SK-N-SH (cell line): Measurements from ENCODE around the gene MYBPH. TPM values are rescaled to one million over a fixed set of nuclear protein-coding genes. Genes with fewer than 3 reads are reported as not detected.
A peak's percentile ranks its signal among the peaks of the same experiment; 100 is the strongest.

Experiments used
- EZH2phosphoT487 ChIP-seq: fragments of 200-600 bp; sonication (generic); IDR thresholded peaks from 2 replicates; pipeline ENCODE4 v1.6.1; 2017; ENCODE audit warnings: low read depth, mixed run types, mild to moderate bottlenecking, antibody characterized with exemption, moderate library complexity, borderline replicate concordance
- GABPA ChIP-seq: IDR thresholded peaks from 2 replicates; pipeline ENCODE4 v1.4.0; 2012; ENCODE audit warnings: low read depth, mild to moderate bottlenecking
- JUND ChIP-seq: IDR thresholded peaks from 2 replicates; pipeline ENCODE4 v1.4.0; 2012
- NFIC ChIP-seq: IDR thresholded peaks from 2 replicates; pipeline ENCODE4 v1.4.0; 2012; ENCODE audit warnings: borderline replicate concordance
- NRF1 ChIP-seq: IDR thresholded peaks from 2 replicates; pipeline ENCODE4 v1.6.1; 2012; ENCODE audit warnings: low read depth, mild to moderate bottlenecking, low read length
- RAD21 ChIP-seq: IDR thresholded peaks from 2 replicates; pipeline ENCODE4 v1.6.1; 2012; ENCODE audit warnings: mild to moderate bottlenecking, low read length
- RFX5 ChIP-seq: IDR thresholded peaks from 2 replicates; pipeline ENCODE4 v1.6.1; 2012; ENCODE audit warnings: mild to moderate bottlenecking, improper control_type of control experiment, low read length
- SMC3 ChIP-seq: IDR thresholded peaks from 2 replicates; pipeline ENCODE4 v1.6.1; 2012; ENCODE audit warnings: low read depth, low read length, improper control_type of control experiment
- TAF1 ChIP-seq: IDR thresholded peaks from 2 replicates; pipeline ENCODE4 v1.6.1; 2012; ENCODE audit warnings: low read depth, mild to moderate bottlenecking, low read length, moderate library complexity, borderline replicate concordance
- TEAD4 ChIP-seq: IDR thresholded peaks from 2 replicates; pipeline ENCODE4 v1.4.0; 2012; ENCODE audit warnings: mild to moderate bottlenecking, borderline replicate concordance; ENCODE audit not compliant: insufficient read depth
- polyA plus RNA-seq, 3 experiments: library from polyadenylated mRNA; depleted of rRNA; stranded (reverse); fragments of >200 nt; gene quantifications; 2 replicates each; pipeline ENCODE4 v1.2.3, GENCODE V29; 2012
- TF ChIP-seq, protein P1 (sequence below): IDR thresholded peaks from 2 replicates; pipeline ENCODE4 v1.6.1; 2012; ENCODE audit warnings: mild to moderate bottlenecking, low read depth, low read length, moderate library complexity
- TF ChIP-seq, protein P2 (sequence below): IDR thresholded peaks from 2 replicates; pipeline ENCODE4 v1.4.0; 2012; ENCODE audit warnings: low read depth
- TF ChIP-seq, protein P3 (sequence below): IDR thresholded peaks from 2 replicates; pipeline ENCODE4 v1.4.0; 2012; ENCODE audit warnings: low read depth, borderline replicate concordance
- TF ChIP-seq, protein P4 (sequence below): fragments of 150-350 bp; IDR thresholded peaks from 2 replicates; pipeline ENCODE4 v1.6.1; 2017; ENCODE audit warnings: antibody characterized with exemption, low read length, low read depth, borderline replicate concordance
- TF ChIP-seq, protein P5 (sequence below): fragments of 150-350 bp; IDR thresholded peaks from 2 replicates; pipeline ENCODE4 v1.6.1; 2016; ENCODE audit warnings: mild to moderate bottlenecking, low read depth, low read length

MYBPH gene
- polyA plus RNA-seq, 1 of the 3 experiments (the other 2 are of a cell fraction), result 0.12 TPM

DNA sequence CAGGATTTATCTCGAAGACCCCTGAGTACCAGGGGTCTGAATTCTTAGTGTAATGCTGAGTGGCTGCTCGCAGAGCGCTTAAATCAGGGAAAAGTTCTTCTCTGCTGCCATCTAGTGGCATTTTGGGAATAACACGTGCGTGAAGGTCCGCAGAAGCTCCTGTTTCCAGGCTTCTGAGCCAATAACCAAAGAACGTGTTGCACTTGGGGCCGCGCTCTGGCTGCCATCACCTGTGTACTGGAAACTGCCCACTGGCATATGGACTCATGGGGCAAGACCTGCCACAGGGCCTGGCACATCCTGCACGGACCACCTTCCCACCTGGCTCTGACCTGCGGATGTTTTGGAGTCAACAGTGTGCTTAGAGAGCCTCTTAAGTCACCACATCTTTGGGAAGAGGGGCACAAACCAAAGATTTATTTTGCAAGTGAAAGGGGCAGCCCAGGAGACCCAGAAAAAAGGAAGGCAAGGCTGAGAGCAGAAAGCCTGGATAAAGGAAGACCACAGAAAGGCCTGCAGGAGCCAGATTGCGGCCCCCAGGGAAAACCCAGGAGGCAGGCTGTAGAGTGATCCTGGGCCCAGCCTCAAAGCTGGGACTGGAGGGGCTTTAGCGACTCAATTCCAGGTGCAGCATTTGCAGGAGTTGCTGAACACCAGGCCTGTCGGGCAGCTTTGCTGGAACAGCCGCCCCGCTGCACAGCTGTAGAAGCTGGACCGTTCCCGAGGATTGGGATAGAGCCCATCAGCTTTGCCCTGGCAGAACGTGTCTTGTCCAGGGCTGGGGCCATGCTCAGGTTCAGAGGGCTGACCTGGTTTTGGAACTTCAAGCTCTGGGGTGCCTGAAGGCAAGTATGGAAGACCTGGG lies 40.9 kb upstream of the MYBPH start (continued):
- TF ChIP-seq, protein P1, sequence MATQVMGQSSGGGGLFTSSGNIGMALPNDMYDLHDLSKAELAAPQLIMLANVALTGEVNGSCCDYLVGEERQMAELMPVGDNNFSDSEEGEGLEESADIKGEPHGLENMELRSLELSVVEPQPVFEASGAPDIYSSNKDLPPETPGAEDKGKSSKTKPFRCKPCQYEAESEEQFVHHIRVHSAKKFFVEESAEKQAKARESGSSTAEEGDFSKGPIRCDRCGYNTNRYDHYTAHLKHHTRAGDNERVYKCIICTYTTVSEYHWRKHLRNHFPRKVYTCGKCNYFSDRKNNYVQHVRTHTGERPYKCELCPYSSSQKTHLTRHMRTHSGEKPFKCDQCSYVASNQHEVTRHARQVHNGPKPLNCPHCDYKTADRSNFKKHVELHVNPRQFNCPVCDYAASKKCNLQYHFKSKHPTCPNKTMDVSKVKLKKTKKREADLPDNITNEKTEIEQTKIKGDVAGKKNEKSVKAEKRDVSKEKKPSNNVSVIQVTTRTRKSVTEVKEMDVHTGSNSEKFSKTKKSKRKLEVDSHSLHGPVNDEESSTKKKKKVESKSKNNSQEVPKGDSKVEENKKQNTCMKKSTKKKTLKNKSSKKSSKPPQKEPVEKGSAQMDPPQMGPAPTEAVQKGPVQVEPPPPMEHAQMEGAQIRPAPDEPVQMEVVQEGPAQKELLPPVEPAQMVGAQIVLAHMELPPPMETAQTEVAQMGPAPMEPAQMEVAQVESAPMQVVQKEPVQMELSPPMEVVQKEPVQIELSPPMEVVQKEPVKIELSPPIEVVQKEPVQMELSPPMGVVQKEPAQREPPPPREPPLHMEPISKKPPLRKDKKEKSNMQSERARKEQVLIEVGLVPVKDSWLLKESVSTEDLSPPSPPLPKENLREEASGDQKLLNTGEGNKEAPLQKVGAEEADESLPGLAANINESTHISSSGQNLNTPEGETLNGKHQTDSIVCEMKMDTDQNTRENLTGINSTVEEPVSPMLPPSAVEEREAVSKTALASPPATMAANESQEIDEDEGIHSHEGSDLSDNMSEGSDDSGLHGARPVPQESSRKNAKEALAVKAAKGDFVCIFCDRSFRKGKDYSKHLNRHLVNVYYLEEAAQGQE, result no peak
- no peak for TF ChIP-seq NRF1
- no peak for TF ChIP-seq TEAD4
- TF ChIP-seq RAD21, result peak; percentile 94
- TF ChIP-seq TAF1, result no peak
- no peak for TF ChIP-seq EZH2phosphoT487
- TF ChIP-seq, protein P2, sequence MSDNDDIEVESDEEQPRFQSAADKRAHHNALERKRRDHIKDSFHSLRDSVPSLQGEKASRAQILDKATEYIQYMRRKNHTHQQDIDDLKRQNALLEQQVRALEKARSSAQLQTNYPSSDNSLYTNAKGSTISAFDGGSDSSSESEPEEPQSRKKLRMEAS, result peak; percentile 92
- peak; percentile 93 for TF ChIP-seq SMC3
- TF ChIP-seq JUND, result no peak
- TF ChIP-seq NFIC, result no peak
- TF ChIP-seq, protein P3, sequence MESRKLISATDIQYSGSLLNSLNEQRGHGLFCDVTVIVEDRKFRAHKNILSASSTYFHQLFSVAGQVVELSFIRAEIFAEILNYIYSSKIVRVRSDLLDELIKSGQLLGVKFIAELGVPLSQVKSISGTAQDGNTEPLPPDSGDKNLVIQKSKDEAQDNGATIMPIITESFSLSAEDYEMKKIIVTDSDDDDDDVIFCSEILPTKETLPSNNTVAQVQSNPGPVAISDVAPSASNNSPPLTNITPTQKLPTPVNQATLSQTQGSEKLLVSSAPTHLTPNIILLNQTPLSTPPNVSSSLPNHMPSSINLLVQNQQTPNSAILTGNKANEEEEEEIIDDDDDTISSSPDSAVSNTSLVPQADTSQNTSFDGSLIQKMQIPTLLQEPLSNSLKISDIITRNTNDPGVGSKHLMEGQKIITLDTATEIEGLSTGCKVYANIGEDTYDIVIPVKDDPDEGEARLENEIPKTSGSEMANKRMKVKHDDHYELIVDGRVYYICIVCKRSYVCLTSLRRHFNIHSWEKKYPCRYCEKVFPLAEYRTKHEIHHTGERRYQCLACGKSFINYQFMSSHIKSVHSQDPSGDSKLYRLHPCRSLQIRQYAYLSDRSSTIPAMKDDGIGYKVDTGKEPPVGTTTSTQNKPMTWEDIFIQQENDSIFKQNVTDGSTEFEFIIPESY, result no peak
- TF ChIP-seq, protein P4, sequence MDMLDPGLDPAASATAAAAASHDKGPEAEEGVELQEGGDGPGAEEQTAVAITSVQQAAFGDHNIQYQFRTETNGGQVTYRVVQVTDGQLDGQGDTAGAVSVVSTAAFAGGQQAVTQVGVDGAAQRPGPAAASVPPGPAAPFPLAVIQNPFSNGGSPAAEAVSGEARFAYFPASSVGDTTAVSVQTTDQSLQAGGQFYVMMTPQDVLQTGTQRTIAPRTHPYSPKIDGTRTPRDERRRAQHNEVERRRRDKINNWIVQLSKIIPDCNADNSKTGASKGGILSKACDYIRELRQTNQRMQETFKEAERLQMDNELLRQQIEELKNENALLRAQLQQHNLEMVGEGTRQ, result no peak
- TF ChIP-seq, protein P5, sequence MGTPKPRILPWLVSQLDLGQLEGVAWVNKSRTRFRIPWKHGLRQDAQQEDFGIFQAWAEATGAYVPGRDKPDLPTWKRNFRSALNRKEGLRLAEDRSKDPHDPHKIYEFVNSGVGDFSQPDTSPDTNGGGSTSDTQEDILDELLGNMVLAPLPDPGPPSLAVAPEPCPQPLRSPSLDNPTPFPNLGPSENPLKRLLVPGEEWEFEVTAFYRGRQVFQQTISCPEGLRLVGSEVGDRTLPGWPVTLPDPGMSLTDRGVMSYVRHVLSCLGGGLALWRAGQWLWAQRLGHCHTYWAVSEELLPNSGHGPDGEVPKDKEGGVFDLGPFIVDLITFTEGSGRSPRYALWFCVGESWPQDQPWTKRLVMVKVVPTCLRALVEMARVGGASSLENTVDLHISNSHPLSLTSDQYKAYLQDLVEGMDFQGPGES, result no peak
- no peak for TF ChIP-seq RFX5
- no peak for TF ChIP-seq GABPA
